GM19467 (cell line): Measurements from ENCODE around the gene TLE3.

Experiments
- ATAC-seq: cut with Tn5 transposase; IDR thresholded peaks from one replicate; pipeline ENCODE4 v1.9.1; 2021; ENCODE audit warnings: mild to moderate bottlenecking, moderate library complexity; ENCODE audit not compliant: unreplicated experiment

The TLE3 gene

DNA sequence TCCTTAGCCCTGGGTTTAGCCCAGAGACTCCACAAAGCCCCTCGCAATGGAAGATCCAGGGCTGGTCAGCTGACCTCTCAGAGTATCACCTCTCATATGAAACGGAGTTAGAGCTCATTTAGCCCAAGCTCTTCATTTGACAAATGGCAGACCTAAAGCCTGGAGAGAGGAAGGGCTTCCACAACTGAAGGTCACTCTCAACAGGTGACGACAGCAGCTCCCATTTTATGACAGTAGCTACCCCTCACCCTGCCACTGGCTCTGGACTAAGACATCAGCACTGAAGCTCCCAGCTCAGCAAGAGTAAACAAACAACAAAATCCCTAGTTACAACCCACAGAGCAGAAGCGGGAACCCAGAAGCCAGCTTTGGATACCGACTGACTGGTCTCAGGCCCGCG is 33.7 kb downstream of the TLE3 start:
- no peak for ATAC-seq

DNA sequence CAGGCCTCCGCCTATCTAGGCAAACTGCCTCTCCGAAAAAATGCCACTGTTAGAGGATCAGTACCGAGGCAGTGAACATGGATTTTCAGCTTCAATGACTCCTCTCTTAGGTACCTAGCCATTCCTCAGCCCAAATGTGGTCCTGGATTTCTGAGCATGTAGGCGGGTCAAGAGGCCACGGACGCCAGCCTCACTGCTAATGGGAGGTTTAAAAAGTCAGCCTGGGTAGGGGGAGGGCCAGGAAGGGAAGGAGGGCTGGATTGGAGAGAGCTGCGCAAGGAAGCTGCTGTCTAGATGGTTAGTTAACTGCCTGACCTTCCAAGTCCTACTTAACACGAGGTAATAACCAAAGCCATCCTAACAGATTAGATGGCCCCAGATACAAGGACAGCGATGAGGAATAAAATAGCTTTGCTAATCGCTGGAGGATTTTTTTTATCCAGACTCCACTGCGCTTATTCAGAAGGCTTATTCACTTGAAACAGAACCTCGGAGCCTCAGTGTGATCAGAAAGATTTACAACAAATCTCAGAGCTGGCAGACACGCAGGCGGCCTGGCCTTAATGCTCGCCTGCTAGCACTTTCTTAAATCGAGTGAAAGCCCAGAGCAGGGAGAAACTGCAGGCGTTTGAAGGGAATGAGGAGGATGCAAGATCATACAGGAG is 34.3 kb downstream of the TLE3 start:
- ATAC-seq = no peak

DNA sequence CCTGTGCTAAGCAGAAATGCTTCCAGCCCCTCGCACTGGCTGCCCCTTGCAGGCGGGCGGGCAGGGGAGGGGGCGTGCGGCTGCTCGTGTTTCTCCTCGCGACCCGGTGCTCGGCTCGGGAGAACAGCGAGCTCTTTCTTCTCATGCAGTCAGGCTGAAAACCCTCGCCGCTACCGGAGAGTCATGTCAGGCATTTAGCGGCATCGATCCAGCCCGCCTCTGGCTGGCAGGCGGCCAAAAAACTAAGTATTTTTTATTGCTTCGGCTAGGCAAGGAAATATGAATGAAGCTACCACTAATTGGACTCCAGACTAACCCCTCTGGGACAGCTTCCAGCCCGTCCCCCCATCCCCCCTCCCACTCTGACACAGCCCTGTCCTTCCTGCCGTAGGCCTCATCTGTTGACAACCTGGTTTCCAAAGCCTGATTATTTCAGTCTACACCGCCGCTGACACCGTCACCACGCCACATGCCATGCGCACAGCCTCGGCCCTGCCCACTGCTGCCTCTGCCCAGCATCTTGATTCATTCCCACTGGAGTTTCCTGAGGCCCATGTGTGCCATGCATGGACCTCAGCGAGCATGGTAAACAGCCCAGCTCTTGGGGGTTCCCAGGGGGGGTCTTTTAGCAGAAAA is 35.3 kb downstream of the TLE3 start:
- no peak for ATAC-seq

DNA sequence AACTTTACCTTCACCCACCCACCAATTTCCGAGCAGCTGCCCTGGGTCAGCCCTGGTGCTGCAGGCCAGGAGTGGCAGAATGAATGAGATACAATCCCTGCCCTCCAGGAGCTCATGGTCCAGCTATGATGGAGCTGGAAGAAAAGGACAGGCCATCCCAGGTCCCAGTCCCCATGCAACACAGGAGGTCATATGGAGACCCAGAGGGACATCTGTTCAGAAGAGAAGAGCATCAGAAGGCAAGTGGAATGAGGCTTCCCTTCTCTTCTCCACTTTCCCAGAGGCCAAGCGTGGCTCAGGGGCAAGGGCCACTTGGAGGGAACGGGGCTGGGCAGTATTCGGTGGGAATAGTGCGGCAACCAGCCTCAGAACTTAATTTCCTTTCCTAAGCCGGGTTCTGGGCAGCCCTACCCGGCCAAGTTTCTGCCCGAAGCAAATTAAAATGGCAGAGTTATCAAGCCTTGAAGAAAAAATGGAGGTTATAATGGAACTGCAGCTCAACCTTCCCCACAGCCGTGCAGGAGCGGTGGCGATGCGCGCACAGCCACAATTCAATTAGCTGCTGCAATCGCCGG is 35.9 kb downstream of the TLE3 start:
- no peak for ATAC-seq

DNA sequence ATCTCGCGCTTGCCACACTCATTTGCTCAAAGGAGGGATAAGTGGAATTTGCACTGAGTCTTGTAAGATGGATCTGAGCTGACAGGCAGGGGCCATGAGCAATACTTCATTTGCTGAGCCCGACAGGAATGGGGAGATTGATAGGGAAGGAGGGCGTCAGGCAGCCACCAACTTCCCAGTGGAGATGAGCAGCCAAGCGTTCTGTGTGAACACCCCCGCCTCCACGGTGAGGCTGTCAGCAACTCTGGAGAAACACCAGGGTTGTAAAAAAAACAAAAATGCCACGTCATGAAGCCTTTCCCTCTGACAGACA is 36.8 kb downstream of the TLE3 start:
- no peak for ATAC-seq

DNA sequence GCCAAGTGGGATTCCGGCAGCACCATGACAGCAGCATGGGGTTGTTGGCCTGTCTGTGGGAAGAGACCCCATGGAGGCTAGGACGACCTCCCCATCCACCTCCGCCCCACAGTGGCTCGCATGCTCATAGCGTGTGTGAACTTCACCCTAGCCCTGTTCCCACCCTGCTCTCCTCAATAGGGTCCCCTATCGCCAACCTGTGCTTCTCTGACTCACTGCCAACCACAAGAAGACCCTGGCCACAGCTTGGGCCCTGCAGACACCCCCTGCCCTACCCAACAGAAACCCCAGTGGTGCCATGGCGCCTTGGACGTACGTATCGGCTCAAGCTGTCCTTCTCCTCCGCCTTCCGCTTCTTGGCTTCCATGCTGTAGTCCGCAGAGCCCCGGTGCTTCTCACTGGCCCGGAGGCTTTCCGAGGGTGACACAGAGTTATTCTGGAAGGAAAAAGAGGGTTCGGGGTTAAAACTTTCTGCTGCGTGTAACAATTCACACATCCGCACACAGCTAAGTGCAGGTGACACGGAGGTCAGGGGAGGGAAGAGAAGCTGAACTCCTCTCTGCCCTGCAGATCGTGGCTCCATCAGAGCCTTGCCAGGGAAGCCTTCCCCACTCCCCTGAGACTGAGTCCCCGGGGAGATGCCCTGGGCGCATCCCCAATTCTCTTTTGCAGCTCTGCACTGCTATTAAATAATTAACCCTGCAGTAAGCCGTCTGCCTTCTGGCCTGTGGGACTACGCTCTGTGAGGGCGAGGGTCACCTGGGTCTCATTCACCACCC is 37.3 kb downstream of the TLE3 start:
- no peak for ATAC-seq

DNA sequence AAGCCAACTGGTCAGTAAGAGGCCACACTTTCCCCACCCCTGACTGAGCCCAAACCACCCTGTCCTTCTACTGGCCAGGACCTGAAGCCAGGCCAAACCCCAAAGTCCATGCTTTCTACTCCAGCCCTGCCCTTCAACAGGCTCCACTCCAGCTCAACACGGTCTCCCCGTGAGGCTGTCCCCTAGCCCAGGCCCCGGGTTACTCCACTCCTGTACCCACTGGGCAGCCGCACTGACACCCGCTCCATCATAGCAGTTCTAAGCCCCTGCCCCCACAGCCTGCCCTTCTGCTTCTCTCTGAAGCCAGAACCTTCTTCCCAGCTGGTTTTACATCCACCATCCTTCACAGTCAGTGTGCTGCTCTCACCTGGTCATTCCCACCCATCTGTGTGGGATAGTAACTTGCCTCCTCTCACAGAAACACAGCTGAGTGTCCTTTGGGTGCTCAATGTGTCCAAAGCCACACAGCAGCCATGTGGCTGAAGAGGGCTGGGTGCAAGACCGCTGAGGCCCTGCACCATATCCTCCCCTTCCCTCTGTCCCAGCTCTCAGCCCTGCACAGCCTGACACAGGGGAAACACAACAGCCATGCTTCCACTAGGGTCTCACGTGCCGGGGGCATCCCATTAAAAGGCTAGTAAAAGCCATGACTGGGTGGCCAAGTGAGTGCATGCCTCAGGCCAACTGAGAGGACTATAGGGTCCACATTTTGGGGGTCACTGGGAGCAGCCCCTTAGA is 38.1 kb downstream of the TLE3 start:
- ATAC-seq = no peak

DNA sequence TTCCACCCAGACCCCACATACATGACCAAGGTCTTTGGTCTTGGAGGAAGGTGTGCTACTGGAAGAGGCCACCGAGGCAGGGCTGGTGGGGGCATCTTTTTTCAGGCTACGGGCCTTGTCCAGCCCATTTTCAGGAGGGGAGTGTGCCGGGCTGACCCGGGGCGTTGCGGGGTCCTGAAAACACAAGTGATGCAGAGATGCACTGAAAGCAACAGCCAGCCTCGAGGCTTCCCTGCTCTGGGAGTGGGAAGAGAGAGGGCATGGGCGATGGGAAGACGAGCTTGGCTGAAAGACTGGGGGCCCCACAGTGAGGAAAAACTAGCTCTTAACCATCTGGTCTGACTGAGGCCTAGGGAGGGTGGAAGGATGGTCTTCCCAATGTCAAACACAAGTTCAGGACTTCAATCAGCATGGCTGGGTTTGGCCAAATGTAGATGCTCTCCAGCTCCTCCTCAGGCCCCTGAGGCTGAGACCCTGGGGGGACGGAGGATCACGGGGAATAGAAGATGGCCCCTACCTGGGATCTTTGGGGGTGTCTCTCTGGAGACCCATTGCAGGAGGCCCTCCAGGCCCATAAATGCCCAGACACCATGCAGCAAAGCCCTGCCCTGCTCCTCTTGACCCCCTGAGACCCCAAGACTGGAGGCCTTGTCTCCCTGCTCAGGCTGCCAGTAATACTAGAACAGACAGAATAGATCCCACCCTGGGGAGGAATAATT is 38.9 kb downstream of the TLE3 start:
- ATAC-seq = no peak

DNA sequence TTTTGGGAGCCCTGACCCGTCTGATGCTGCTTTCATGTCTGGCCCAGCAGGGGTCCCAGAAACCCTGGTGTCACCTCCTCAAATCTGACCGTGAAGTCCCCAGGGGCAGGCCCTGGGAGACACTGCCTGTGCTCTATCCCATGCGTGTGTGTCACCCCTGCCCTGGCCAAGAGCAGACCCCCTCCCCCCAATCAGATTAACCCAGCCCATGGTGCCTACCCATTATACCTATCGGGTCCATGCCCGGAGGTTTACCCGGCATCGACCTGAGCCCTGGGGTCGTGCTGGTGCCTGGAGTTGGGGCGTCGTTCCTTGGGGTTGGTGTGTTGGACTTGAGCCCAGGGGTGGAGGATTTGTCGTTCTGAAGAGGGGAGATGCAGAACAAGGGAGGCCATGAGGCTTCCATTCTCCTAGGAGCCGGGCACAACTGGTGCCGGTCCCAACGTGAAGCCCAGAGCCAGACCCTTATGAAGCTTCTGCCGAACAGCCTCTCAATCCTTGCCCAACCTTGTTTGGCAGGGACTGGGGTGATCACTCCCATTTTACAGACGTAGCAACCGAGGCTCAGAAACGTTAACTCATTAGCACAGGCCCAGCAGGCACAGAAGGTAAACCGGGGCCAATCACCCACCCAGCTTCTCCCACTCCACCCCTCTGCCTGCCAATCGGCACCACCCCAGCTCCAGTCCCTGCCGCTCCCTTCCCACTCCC is 39.6 kb downstream of the TLE3 start:
- ATAC-seq = no peak

DNA sequence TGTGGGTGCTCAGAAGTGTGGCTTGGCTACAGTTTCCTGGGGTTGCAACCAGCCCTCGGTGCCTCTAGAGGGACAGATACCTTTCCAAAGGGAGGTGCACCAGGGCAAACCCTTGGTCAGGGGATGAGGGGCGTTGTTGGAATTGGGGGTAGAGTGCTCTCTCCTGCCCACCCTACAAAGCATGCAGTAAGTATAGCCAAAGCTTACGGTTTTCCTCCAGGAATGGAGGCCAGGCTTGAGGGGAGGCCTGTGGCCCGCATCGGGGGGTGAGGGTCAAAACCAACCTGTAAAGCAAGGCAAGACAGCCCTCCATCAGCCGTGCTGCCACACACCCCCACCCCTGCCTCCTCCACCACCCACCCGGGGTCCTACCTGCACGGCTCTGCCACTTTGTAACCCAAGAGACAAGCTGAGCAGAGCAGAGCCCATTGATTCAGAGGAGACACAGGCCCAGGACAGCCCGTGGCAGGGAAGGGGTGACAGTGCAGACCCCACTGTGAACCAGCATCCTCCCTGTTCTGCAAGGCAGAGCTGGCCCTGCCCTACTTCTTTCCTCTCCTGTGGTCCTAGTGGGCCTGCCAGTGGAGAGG is 41.5 kb downstream of the TLE3 start:
- ATAC-seq = no peak

DNA sequence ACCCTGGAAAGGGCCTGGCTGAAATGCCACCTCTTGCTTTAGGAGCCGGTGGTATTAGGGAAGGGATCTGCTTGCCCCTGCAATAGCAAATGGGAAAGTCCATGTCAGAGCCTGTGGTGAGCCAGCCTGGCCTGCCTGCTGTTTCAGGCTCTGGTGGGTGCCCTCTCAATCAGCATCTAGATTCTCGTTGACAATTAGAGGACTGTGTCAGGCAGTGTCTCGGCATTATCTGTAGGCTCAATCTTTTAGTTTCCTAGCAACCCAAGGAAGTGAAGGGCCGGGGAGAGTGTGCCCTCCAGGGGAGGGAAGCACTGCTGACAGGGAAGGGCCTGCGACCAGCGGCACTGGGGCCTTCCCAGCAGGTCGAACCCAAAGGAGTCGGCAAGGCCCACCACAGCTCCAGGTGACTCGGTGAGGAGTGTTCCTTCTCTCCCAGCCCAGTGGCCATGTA is 42.1 kb downstream of the TLE3 start:
- no peak for ATAC-seq

DNA sequence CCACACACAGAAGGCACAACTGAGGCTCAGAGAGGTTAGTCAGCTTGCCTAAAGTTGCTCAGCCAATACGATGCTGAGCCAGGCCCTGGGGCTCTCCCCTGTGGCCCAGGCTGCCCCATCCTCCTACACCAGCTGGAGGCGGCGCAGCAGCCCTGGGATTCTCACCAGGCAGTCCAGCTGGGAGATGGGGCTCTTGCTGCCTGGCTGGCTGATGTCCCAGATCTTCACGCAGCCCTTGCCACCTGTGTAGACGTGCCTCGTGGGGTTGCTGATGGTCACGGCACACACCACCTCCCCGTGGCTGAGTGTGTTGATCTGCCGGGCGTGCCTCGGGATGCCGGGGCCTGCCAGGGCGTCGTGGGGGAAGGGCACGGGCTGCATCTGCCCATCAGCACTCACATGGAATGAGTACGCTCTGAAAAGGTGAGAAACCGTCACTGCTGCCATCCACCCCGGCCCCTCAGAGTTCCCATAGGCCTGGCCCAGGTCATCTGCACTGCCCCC is 42.8 kb downstream of the TLE3 start:
- ATAC-seq = no peak

DNA sequence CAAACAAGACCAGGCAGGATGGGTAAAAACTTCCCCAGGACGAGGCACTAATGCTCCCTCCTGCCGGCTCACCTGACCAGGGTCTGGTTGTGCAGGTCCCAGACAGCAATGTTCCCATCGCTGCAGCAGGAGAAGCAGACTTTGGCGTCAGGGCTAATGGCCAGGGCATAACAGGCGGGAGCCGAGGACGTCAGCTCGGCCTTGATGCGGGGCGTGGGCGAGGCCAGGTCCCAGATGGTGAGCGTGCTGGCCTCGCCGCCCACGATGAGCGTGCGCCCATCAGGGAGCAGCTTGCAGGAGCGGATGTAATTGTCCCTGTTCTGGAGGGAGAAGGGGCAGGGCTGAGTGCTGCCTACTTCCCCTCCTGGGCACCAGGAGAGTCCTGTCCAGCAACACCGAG is 43.4 kb downstream of the TLE3 start:
- ATAC-seq = no peak

DNA sequence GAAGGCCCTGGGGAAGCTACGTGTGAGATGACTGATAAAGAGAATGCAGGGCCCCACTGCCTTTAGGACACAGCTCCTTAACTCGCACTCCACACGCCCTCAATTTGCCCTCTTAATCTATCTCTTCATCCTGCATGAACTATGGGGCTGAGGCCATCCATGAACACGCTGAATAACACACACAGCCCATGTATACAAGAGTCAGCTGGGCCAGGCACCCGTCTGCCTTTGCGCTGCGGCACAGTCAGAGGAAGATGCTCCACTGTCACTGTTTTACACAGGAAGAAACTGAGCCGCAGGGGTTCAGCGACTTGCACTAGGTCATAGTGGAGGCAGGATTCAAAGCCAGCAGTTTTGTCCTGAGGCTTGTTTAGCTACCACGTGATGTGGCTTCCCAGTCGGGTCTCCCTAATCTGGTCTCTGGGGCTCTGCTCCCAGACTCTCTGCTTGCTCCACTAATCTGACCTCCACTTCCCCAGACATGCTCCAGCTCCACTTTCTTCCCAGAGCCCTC is 43.9 kb downstream of the TLE3 start:
- no peak for ATAC-seq

DNA sequence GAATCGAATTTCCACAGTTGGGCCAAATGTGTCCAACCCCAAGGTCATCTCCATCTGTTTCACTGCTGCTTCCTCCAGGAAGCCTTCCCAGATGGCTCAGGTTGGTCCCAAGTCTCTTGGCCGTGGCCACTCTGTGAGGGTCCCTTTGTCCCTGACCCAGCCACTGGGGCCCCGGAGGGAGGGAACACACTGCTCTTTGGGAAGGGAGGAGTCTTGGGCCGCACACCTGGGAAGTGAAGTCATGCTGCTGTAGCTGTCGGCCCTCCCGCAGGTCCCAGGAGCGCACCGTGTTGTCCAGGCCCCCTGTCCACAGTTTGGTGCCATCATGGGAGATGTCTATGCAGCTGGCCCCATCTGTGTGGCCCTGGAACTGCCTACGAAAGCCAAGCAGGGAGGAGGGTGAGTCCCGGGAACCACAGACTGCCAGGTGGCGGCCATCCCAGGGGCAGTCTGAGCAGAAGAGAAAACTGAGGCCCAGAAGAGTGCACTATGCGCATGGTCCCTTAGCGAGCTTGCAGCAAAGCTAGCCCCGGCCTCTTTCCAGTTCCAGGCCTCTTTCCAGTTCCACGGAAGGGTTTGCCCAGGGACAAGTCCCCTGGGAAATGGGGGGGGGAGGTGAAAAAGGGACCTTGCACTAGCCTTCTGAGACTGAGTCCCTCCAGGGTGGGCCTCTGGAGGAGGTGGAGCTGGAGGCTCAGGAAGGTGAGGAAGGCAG is 44.6 kb downstream of the TLE3 start:
- no peak for ATAC-seq

DNA sequence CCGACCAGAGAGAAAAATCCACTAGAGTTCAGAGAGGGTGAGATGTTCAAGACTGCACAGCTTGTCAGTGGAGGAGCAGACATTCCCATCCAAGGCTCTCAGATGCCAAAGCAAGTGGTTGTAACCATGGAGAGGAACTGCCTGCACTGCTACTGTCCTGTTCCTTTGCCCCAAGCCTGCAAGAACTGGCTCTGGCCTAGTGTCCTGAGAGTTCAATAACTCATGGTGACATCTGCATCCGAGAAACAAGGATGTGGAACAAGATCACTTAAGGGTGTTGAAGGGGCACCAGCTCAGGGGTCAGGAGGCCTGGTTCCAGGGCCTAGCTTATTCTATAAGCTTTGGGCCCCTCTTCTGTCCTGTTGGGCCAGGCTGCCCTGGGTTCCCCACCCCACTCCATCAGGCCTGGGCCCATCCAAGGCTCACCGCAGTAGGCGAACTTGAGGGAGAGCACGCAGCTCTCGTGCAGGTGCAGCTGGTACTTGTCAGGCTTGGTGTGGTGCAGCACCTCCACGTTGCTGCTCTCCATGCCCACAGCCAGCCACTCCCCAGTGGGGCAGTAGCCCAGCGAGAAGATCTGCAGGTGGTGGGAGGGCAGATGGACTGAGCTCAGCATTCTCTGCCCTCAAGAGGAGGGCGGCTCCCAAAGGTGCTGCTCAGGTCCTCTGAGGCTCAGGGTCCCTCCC is 45.6 kb downstream of the TLE3 start:
- ATAC-seq = no peak

DNA sequence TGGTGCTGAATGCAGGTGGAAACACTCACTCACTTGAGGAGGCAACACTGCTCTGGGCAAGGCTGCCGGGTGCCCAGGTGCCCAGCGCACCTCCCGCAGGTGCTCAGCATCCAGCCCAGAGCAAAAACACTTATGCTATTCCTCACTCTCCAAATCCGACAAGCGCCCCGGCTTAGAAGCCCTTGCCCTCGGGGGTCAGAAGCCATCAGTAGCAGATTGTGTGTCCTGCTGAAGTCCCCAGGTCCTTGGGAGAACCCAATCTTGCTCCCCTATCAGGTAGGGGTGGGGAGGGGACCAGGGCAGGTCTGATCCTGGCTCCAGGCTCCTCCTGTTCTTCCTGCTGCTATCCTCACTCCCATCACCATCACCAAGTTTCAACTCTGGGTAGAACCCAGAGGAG is 46.7 kb downstream of the TLE3 start:
- ATAC-seq = no peak

DNA sequence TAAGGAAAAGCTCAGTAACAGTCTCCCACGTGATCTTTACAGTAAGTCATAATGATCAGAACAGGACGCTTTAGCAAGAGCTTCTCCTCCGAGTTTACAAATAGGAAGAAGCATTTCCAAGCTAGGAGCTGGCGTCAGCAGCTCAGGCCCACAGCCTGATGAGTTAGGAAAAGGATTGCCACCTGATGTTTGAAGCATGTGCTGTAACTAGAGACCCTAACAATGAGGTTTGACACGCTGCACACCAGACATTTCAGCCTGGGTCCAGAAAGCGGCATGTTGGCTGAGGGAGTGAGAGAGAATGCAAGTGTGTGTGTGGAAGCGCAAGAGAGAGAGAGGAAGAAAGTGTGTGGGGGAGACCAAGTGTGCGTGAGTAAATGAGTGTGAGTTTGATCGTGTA is 47.3 kb downstream of the TLE3 start:
- no peak for ATAC-seq
